Chondrocyte (in vitro differentiated cells): ENCODE data around the gene CAV3. TPM values are rescaled to one million over a fixed set of nuclear protein-coding genes. Genes with fewer than 3 reads are reported as not detected.

Source experiments
- DNase-seq: peaks from one replicate; pipeline ENCODE4 v3.0.0; 2021; ENCODE audit warnings: mixed read lengths, low spot score
- H3K27ac Mint-ChIP-seq: one replicate; pipeline ENCODE4 v1.8.0; 2021; ENCODE audit warnings: mild to moderate bottlenecking, moderate library complexity, mixed read lengths; ENCODE audit not compliant: unreplicated experiment
- H3K27me3 Mint-ChIP-seq: 2 replicates; pipeline ENCODE4 v1.8.0; 2021; ENCODE audit warnings: low read depth, mixed read lengths
- H3K36me3 Mint-ChIP-seq: 2 replicates; pipeline ENCODE4 v1.8.0; 2021; ENCODE audit warnings: low read depth, mixed read lengths
- H3K4me1 Mint-ChIP-seq: 2 replicates; pipeline ENCODE4 v1.8.0; 2021; ENCODE audit warnings: low read depth, mild to moderate bottlenecking, mixed read lengths
- H3K4me3 Mint-ChIP-seq: one replicate; pipeline ENCODE4 v1.8.0; 2021; ENCODE audit warnings: mild to moderate bottlenecking, moderate library complexity, mixed read lengths; ENCODE audit not compliant: unreplicated experiment
- H3K9me3 Mint-ChIP-seq: 2 replicates; pipeline ENCODE4 v1.8.0; 2021; ENCODE audit warnings: low read depth, mixed read lengths
- total RNA-seq: library from RNA; stranded (reverse); gene quantifications from 3 replicates; pipeline ENCODE4 v1.2.1, GENCODE V29; 2021
- TF ChIP-seq, protein P1 (sequence below): fragments of 200-600 bp; sonication (generic); IDR thresholded peaks from 2 replicates; pipeline ENCODE4 v1.5.0; 2021; ENCODE audit warnings: antibody characterized with exemption, mild to moderate bottlenecking, moderate library complexity

Gene CAV3
- total RNA-seq, 1 donor from 2014 or later: not detected

- H3K9me3 Mint-ChIP-seq: no peaks in the 10 kb centered on the region
- DNase-seq: no peak
- no peak overlapping the region for H3K27ac Mint-ChIP-seq
- peaks cover 10% of the 10 kb centered on the region for H3K36me3 Mint-ChIP-seq
- no peak overlapping the region for H3K4me3 Mint-ChIP-seq
- H3K27me3 Mint-ChIP-seq: no peaks in the 10 kb centered on the region
- TF ChIP-seq, protein P1, sequence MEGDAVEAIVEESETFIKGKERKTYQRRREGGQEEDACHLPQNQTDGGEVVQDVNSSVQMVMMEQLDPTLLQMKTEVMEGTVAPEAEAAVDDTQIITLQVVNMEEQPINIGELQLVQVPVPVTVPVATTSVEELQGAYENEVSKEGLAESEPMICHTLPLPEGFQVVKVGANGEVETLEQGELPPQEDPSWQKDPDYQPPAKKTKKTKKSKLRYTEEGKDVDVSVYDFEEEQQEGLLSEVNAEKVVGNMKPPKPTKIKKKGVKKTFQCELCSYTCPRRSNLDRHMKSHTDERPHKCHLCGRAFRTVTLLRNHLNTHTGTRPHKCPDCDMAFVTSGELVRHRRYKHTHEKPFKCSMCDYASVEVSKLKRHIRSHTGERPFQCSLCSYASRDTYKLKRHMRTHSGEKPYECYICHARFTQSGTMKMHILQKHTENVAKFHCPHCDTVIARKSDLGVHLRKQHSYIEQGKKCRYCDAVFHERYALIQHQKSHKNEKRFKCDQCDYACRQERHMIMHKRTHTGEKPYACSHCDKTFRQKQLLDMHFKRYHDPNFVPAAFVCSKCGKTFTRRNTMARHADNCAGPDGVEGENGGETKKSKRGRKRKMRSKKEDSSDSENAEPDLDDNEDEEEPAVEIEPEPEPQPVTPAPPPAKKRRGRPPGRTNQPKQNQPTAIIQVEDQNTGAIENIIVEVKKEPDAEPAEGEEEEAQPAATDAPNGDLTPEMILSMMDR: no peak
- H3K4me1 Mint-ChIP-seq: peaks cover 44% of the 10 kb centered on the region
Measured at GRCh38 chr3:8759038-8759707, 25.6 kb downstream of the CAV3 start.

GRCh38 chr3:8760091-8760490 is 26.5 kb downstream of the CAV3 start:
- H3K4me1 Mint-ChIP-seq: peaks cover 48% of the 10 kb centered on the region
- TF ChIP-seq, protein P1: no peak
- peaks cover 11% of the 10 kb centered on the region for H3K36me3 Mint-ChIP-seq
- H3K27ac Mint-ChIP-seq: peak overlapping the region; percentile 42
- H3K27me3 Mint-ChIP-seq: no peaks in the 10 kb centered on the region
- H3K4me3 Mint-ChIP-seq: no peak overlapping the region
- DNase-seq: no peak
- H3K9me3 Mint-ChIP-seq: no peaks in the 10 kb centered on the region

- DNase-seq: no peak
- peak overlapping the region; percentile 41 for H3K27ac Mint-ChIP-seq
- H3K4me3 Mint-ChIP-seq: no peak overlapping the region
- H3K9me3 Mint-ChIP-seq: no peaks in the 10 kb centered on the region
- no peaks in the 10 kb centered on the region for H3K27me3 Mint-ChIP-seq
- peaks cover 52% of the 10 kb centered on the region for H3K4me1 Mint-ChIP-seq
- TF ChIP-seq, protein P1: no peak
- H3K36me3 Mint-ChIP-seq: peaks cover 12% of the 10 kb centered on the region
Measured at GRCh38 chr3:8760506-8760905, 26.9 kb downstream of the CAV3 start.

DNA sequence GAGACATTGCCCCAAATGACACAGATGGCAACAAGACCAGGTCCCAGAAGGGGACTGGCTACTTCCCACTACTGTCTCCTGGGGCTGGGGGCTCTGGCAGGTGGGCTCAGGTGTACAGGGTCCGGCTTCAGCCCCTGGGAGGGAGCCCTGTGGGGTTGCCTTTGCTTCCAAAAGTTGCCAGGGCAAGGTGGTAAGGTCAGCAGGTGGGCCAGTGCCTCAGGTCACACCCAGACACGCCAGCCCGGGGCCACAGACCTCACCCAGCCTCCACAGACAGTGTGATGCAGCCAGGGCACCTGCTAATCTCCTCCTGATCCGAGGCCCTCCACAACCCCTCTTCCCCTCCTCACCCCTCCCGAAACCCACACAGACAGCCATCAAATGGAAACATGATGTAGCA is 28.3 kb downstream of the CAV3 start:
- no peaks in the 10 kb centered on the region for H3K9me3 Mint-ChIP-seq
- H3K4me3 Mint-ChIP-seq: no peak overlapping the region
- peaks cover 65% of the 10 kb centered on the region for H3K4me1 Mint-ChIP-seq
- no peak for DNase-seq
- TF ChIP-seq, protein P1: no peak
- no peaks in the 10 kb centered on the region for H3K27me3 Mint-ChIP-seq
- H3K27ac Mint-ChIP-seq: no peak overlapping the region
- peaks cover 12% of the 10 kb centered on the region for H3K36me3 Mint-ChIP-seq

GRCh38 chr3:8762607-8763377 is 29.2 kb downstream of the CAV3 start:
- no peaks in the 10 kb centered on the region for H3K27me3 Mint-ChIP-seq
- H3K36me3 Mint-ChIP-seq: peaks cover 12% of the 10 kb centered on the region
- no peak overlapping the region for H3K4me3 Mint-ChIP-seq

More at GRCh38 chr3:8762607-8763377, 29.2 kb downstream of the CAV3 start:
- DNase-seq: no peak
- peaks cover 63% of the 10 kb centered on the region for H3K4me1 Mint-ChIP-seq
- TF ChIP-seq, protein P1: no peak
- no peaks in the 10 kb centered on the region for H3K9me3 Mint-ChIP-seq
- no peak overlapping the region for H3K27ac Mint-ChIP-seq
